HG02970 (cell line): ENCODE measurements around the gene PEAK1.

Source experiments
- ATAC-seq: cut with Tn5 transposase; IDR thresholded peaks from one replicate; pipeline ENCODE4 v1.9.1; 2021; ENCODE audit warnings: mild to moderate bottlenecking, moderate library complexity, moderate number of reproducible peaks; ENCODE audit not compliant: unreplicated experiment, low FRiP score

PEAK1 gene

GRCh38 chr15:77107531-77108355, 312.2 kb downstream of the PEAK1 start:
- no peak for ATAC-seq

- ATAC-seq, result no peak
Measured at GRCh38 chr15:77107068-77107467, 312.8 kb downstream of the PEAK1 start.

GRCh38 chr15:77104155-77104554, 315.7 kb downstream of the PEAK1 start:
- ATAC-seq, result no peak

GRCh38 chr15:77099741-77100463, 320.0 kb downstream of the PEAK1 start:
- no peak for ATAC-seq

- no peak for ATAC-seq
Measured at GRCh38 chr15:77098572-77098971, 321.3 kb downstream of the PEAK1 start.

- no peak for ATAC-seq
Measured at GRCh38 chr15:77097921-77098320, 322.0 kb downstream of the PEAK1 start.

GRCh38 chr15:77097248-77097721, 322.6 kb downstream of the PEAK1 start:
- no peak for ATAC-seq

GRCh38 chr15:77096541-77096940, 323.4 kb downstream of the PEAK1 start:
- no peak for ATAC-seq

- ATAC-seq, result no peak
Measured at GRCh38 chr15:77096138-77096537, 323.8 kb downstream of the PEAK1 start.

- no peak for ATAC-seq
Measured at GRCh38 chr15:77094397-77095030, 325.4 kb downstream of the PEAK1 start.

- no peak for ATAC-seq
Measured at GRCh38 chr15:77093436-77093835, 326.5 kb downstream of the PEAK1 start.

GRCh38 chr15:77091097-77091496, 328.8 kb downstream of the PEAK1 start:
- ATAC-seq, result no peak

- no peak for ATAC-seq
Measured at GRCh38 chr15:77087213-77087612, 332.7 kb downstream of the PEAK1 start.

GRCh38 chr15:77085297-77085696, 334.6 kb downstream of the PEAK1 start:
- no peak for ATAC-seq

GRCh38 chr15:77084436-77084835, 335.5 kb downstream of the PEAK1 start:
- no peak for ATAC-seq

GRCh38 chr15:77083381-77084160, 336.3 kb downstream of the PEAK1 start:
- ATAC-seq, result no peak

- no peak for ATAC-seq
Measured at GRCh38 chr15:77081971-77082370, 337.9 kb downstream of the PEAK1 start.

- ATAC-seq, result no peak
Measured at GRCh38 chr15:77076323-77076915, 343.5 kb downstream of the PEAK1 start.

- ATAC-seq, result no peak
Measured at GRCh38 chr15:77075528-77075927, 344.4 kb downstream of the PEAK1 start.

- ATAC-seq, result no peak
Measured at GRCh38 chr15:77074350-77074749, 345.6 kb downstream of the PEAK1 start.
